Measurements from ENCODE around the gene BNIPL. TPM values are rescaled to one million over a fixed set of nuclear protein-coding genes. Genes with fewer than 3 reads are reported as not detected.

BNIPL gene
- total and polyA plus RNA-seq, 8 donors, result 3.5 to 11.6 (median 8.5) TPM

DNA sequence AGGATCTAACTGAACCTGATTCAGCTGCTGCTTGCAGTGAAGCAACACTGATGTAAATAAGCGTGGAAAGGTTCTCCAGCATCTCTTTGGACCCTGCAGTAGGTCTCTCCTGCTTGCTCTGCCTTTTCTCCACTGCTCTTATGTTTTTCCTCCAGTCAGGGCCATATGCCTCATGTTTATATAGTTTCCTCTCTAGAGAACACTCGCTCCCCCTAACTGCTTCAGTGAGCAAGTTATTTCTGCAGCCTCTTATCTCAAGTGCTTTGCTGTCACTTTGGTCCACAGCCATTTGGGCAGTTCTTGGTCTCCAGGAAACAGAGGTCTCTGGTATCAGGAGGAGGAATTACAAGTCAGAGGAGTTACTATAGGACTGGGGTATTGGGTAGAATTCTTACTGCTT lies 22.9 kb upstream of the BNIPL start:
- TF ChIP-seq, protein P1, sequence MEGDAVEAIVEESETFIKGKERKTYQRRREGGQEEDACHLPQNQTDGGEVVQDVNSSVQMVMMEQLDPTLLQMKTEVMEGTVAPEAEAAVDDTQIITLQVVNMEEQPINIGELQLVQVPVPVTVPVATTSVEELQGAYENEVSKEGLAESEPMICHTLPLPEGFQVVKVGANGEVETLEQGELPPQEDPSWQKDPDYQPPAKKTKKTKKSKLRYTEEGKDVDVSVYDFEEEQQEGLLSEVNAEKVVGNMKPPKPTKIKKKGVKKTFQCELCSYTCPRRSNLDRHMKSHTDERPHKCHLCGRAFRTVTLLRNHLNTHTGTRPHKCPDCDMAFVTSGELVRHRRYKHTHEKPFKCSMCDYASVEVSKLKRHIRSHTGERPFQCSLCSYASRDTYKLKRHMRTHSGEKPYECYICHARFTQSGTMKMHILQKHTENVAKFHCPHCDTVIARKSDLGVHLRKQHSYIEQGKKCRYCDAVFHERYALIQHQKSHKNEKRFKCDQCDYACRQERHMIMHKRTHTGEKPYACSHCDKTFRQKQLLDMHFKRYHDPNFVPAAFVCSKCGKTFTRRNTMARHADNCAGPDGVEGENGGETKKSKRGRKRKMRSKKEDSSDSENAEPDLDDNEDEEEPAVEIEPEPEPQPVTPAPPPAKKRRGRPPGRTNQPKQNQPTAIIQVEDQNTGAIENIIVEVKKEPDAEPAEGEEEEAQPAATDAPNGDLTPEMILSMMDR (IDR thresholded peaks at IDR 0.05), result no peak
- peaks cover 20 to 38% of the 10 kb centered on the region in 2 donors for H3K4me1 ChIP-seq
- intact Hi-C loops (cut with DNase I), result no loop called here
- H3K4me3 ChIP-seq, result no peak overlapping the region
- peak overlapping the region; percentile 17 to 39 for H3K27ac ChIP-seq
- no peaks in the 10 kb centered on the region for H3K27me3 ChIP-seq
- peak; percentile 79 for ATAC-seq
- H3K36me3 ChIP-seq, result peaks cover 0 to 8% of the 10 kb centered on the region in 2 donors
- no peaks in the 10 kb centered on the region for H3K9me3 ChIP-seq
- peak in 2 of 4 donors; percentile 68 to 91 for DNase-seq

DNA sequence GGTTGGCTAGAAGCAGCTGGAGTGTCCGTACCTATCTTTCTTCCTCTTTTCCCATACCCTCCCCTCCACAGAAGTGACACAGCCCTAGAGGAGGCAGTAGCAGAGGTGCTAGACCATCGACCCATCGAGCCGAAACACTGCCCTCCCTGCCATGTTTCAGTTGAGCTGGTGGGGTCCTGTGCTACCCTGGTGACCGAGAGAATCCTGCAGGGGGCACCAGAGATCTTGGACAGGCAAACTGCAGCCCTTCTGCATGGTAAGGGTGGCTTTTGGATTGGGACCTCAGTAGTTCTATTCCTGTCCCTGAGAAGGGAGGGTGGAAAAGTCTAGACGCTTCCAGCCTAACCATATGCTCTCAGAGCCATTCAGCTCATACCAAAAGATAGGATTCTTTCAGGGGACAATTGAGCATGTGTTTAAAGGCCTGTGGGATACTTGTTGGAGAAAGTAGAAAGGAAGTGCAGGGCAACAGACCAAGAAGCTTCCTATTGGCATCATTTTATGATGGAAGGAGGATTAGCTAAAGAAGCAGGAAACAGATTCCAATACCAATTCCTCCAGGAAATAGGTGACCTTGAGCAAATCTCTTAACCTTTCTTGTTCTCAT lies 11.7 kb upstream of the BNIPL start:
- no peak overlapping the region for H3K4me3 ChIP-seq
- intact Hi-C loops (cut with DNase I), result no loop called here
- H3K4me1 ChIP-seq, result peaks cover 2 to 6% of the 10 kb centered on the region in 2 donors
- ATAC-seq, result peak; percentile 98
- peaks cover 0 to 58% of the 10 kb centered on the region in 2 donors for H3K36me3 ChIP-seq
- no peaks in the 10 kb centered on the region for H3K27me3 ChIP-seq
- DNase-seq, result peak in 2 of 4 donors; percentile 69 to 78
- TF ChIP-seq, protein P1 (IDR thresholded peaks at IDR 0.05), result peak; percentile 52 to 79
- H3K27ac ChIP-seq, result peak overlapping the region in 1 of 2 donors; percentile 3
- no peaks in the 10 kb centered on the region for H3K9me3 ChIP-seq

DNA sequence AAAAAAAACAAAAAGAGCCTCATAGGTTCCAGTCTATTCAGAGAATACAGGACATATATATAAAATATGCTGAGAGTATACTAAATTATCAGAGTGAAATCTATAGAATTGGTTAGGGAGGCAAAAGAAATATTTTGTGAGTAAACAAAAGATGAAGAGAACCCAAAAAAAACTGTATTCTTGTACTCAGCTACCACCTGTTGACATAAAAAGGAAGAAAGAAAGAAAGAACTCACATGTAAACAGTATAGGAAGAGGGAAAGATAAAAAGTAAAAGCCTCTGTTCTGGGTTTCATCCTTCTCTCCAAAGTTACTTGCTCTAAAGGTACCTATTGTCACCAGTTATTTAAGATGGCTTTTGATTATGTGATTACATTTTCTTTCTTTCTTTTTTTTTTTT lies 9.9 kb upstream of the BNIPL start:
- H3K4me3 ChIP-seq, result no peak overlapping the region
- ATAC-seq (no peak), DNase-seq (no peak)
- TF ChIP-seq, protein P1 (IDR thresholded peaks at IDR 0.05), result no peak
- intact Hi-C loops (cut with DNase I), result no loop called here
- H3K27ac ChIP-seq, result no peak overlapping the region
- no peaks in the 10 kb centered on the region for H3K27me3 ChIP-seq
- H3K4me1 ChIP-seq, result peaks cover 2 to 6% of the 10 kb centered on the region in 2 donors
- H3K9me3 ChIP-seq, result no peaks in the 10 kb centered on the region
- peaks cover 0 to 66% of the 10 kb centered on the region in 2 donors for H3K36me3 ChIP-seq

DNA sequence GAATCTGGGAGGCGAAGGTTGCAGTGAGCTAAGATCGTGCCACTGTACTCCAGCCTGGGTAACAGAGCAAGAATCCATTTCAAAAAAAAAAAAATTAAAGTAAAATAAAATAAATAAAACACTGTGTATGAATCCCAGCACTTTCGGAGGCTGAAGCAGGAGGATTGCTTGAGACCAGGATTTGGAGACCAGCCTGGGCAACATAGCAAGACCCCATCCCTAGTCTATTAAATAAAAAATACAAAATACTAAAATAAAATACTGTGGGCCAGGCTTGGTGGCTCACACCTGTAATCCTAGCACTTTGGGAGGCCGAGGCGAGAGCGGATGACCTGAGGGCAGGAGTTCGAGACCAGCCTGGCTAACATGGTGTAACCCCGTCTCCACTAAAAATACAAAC lies 4.2 kb upstream of the BNIPL start:
- no peak overlapping the region for H3K4me3 ChIP-seq
- no peak for ATAC-seq
- H3K27me3 ChIP-seq, result no peaks in the 10 kb centered on the region
- DNase-seq, result no peak
- H3K27ac ChIP-seq, result no peak overlapping the region
- TF ChIP-seq, protein P1 (IDR thresholded peaks at IDR 0.05), result no peak
- no peaks in the 10 kb centered on the region for H3K9me3 ChIP-seq
- intact Hi-C loops (cut with DNase I), result no loop called here
- peaks cover 0 to 71% of the 10 kb centered on the region in 2 donors for H3K36me3 ChIP-seq
- no peaks in the 10 kb centered on the region for H3K4me1 ChIP-seq

DNA sequence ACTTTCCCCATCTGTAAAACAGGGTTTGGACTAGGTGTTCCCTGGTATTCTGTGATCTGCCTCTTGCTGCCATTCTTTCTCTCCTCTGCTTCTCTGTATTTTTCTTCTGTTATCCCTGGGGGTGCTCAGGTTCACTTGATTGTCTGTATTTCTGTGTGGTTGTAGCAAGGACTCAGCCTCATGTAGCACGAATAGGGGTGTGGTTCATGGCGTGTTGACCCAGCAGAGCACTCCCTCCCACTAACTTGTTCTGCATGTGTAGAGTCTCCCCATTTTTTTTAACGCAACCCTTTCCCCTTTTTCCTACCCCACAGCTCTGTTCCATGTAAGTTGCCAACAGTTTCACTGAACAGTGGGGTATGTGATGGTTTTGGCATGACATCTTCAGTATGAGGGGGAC lies 1.2 kb upstream of the BNIPL start:
- peaks cover 0 to 42% of the 10 kb centered on the region in 2 donors for H3K36me3 ChIP-seq
- H3K27ac ChIP-seq, result no peak overlapping the region
- TF ChIP-seq, protein P1 (IDR thresholded peaks at IDR 0.05), result no peak
- H3K4me1 ChIP-seq, result no peaks in the 10 kb centered on the region
- H3K9me3 ChIP-seq, result no peaks in the 10 kb centered on the region
- no peak for DNase-seq
- ATAC-seq, result no peak
- intact Hi-C loops (cut with DNase I), result no loop called here
- no peak overlapping the region for H3K4me3 ChIP-seq
- no peaks in the 10 kb centered on the region for H3K27me3 ChIP-seq
